B cell (primary cell): ENCODE results near the gene COPS8. TPM values are rescaled to one million over a fixed set of nuclear protein-coding genes. Genes with fewer than 3 reads are reported as not detected.

Source experiments
- ATAC-seq: fragments of 200-7000 bp; cut with Tn5 transposase; one replicate; pipeline ENCODE4 v1.10.0; 2021; ENCODE audit warnings: low read depth, mild to moderate bottlenecking, moderate number of reproducible peaks, moderate library complexity
- CTCF ChIA-PET: fragments of 350-600 bp; sonication (Branson Sonifier 250); formaldehyde crosslinking; loops from one replicate; lab custom pipeline; 2021; ENCODE audit warnings: antibody characterized with exemption, inconsistent platforms; lab: Charles Lee
- POLR2A ChIA-PET: fragments of 350-600 bp; sonication (Branson Sonifier 250); formaldehyde crosslinking; loops from one replicate; lab custom pipeline; 2021; ENCODE audit warnings: antibody characterized with exemption; lab: Charles Lee
- DNase-seq: peaks from one replicate; pipeline ENCODE4 v3.0.0; 2013
- H2AFZ ChIP-seq: 2 replicates; pipeline ENCODE4 v1.6.1; 2012; ENCODE audit warnings: mild to moderate bottlenecking, low read depth, low read length; ENCODE audit not compliant: insufficient read depth, poor library complexity, severe bottlenecking
- H3K27ac ChIP-seq, 2 donors: 1 replicate in 1 of 2; 2 replicates in 1 of 2; pipeline ENCODE4 v1.5.1; 2012 to 2013; ENCODE audit warnings: low read length in 2 of 2, mild to moderate bottlenecking in 2 of 2, moderate library complexity in 1 of 2
- H3K27me3 ChIP-seq, 4 experiments: fragments of 200-600 bp in 1 of 4; sonication (generic) in 1 of 4; replicated peaks in 1 of 4; 1 replicate in 2 of 4; 2 replicates in 2 of 4; pipeline versions ENCODE4 v1.6.1 to v1.7.0; 2013 to 2016; ENCODE audit warnings: low read length in 3 of 4, mild to moderate bottlenecking in 2 of 4, mixed read lengths in 1 of 4, moderate library complexity in 1 of 4; ENCODE audit not compliant: insufficient read depth in 4 of 4, control insufficient read depth in 3 of 4; ENCODE audit errors: control extremely low read depth in 1 of 4
- H3K36me3 ChIP-seq, 2 experiments: replicated peaks in 1 of 2; 1 replicate in 1 of 2; 2 replicates in 1 of 2; pipeline versions ENCODE4 v1.6.1 to v1.7.1; 2013; ENCODE audit warnings: low read length in 1 of 2; ENCODE audit not compliant: insufficient read depth in 2 of 2, control insufficient read depth in 1 of 2; ENCODE audit errors: control extremely low read depth in 1 of 2, extremely low read depth in 1 of 2
- H3K4me1 ChIP-seq, 2 donors: fragments of 200-600 bp in 1 of 2; sonication (generic) in 1 of 2; 1 replicate in 1 of 2; 2 replicates in 1 of 2; pipeline versions ENCODE4 v1.5.1 to v1.6.1; 2013 to 2017; ENCODE audit warnings: low read length in 2 of 2; ENCODE audit not compliant: control insufficient read depth in 2 of 2, insufficient read depth in 2 of 2
- H3K4me2 ChIP-seq: replicated peaks from 2 replicates; pipeline ENCODE3; 2012; ENCODE audit warnings: mild to moderate bottlenecking, low read depth, low read length; ENCODE audit not compliant: poor library complexity, severe bottlenecking
- H3K4me3 ChIP-seq, 5 experiments: fragments of 200-600 bp in 1 of 5; sonication (generic) in 1 of 5; 1 replicate in 3 of 5; 2 replicates in 2 of 5; pipeline versions ENCODE4 v1.5.1 to v1.7.0; 2011 to 2016; ENCODE audit warnings: low read length in 4 of 5, mild to moderate bottlenecking in 4 of 5, low read depth in 2 of 5, control low read depth in 1 of 5, moderate library complexity in 1 of 5; ENCODE audit not compliant: insufficient read depth in 1 of 5; ENCODE audit errors: control extremely low read depth in 1 of 5, extremely low read depth in 1 of 5
- H3K79me2 ChIP-seq: fragments of 200-600 bp; sonication (generic); one replicate; pipeline ENCODE4 v1.6.0; 2016; ENCODE audit warnings: low read length; ENCODE audit not compliant: control insufficient read depth, insufficient read depth
- H3K9ac ChIP-seq: fragments of 200-600 bp; sonication (generic); 2 replicates; pipeline ENCODE4 v1.6.1; 2017; ENCODE audit warnings: mild to moderate bottlenecking, low read length, moderate library complexity
- H3K9me3 ChIP-seq, 3 donors: one replicate each; pipeline versions ENCODE4 v1.6.1 to v1.7.1; 2013; ENCODE audit warnings: low read length in 2 of 3; ENCODE audit not compliant: control insufficient read depth in 2 of 3, insufficient read depth in 1 of 3; ENCODE audit errors: control extremely low read depth in 1 of 3
- H4K20me1 ChIP-seq: 2 replicates; pipeline ENCODE4 v1.6.0; 2012; ENCODE audit warnings: mild to moderate bottlenecking, low read length; ENCODE audit not compliant: insufficient read depth, control insufficient read depth, poor library complexity, severe bottlenecking
- H3K27ac Mint-ChIP-seq: one replicate; pipeline ENCODE4 v1.8.0; 2021; ENCODE audit warnings: mixed read lengths
- H3K27me3 Mint-ChIP-seq: one replicate; pipeline ENCODE4 v1.8.0; 2021; ENCODE audit warnings: mixed read lengths
- H3K4me1 Mint-ChIP-seq: one replicate; pipeline ENCODE4 v1.8.0; 2021; ENCODE audit warnings: mixed read lengths
- H3K4me3 Mint-ChIP-seq: one replicate; pipeline ENCODE4 v1.8.0; 2021; ENCODE audit warnings: mixed read lengths
- H3K9me3 Mint-ChIP-seq: one replicate; pipeline ENCODE4 v1.8.0; 2022; ENCODE audit warnings: mixed read lengths; ENCODE audit not compliant: insufficient read depth
- CTCF ChIP-seq: fragments of 200-600 bp; IDR thresholded peaks from one replicate; pipeline ENCODE4 v1.8.0; 2022; ENCODE audit warnings: antibody characterized with exemption, mild to moderate bottlenecking
- EZH2 ChIP-seq: IDR thresholded peaks from 2 replicates; pipeline ENCODE4 v1.6.1; 2012; ENCODE audit warnings: borderline replicate concordance, low read depth, mild to moderate bottlenecking, moderate library complexity, low read length; ENCODE audit not compliant: insufficient read depth, poor library complexity, severe bottlenecking
- WGBS: methylation state at CpG from one replicate; pipeline ENCODE4 v1.1.5; 2013; ENCODE audit warnings: missing lambda C conversion rate; ENCODE audit not compliant: insufficient coverage; 5-methylcytosine and 5-hydroxymethylcytosine counted together
- intact Hi-C: fragments of 100-400 bp; cut with micrococcal nuclease; formaldehyde crosslinking; loops from one replicate; pipeline ENCODE4 v1.10.0; 2022
- polyA plus RNA-seq: library from polyadenylated mRNA; depleted of rRNA; stranded (reverse); fragments of >200 nt; gene quantifications from 2 replicates; pipeline ENCODE4 v1.2.3, GENCODE V29; 2012
- total RNA-seq, 2 donors: library from RNA; stranded (reverse); fragments of 120-200 nt in 1 of 2; gene quantifications; 1 replicate in 1 of 2; 2 replicates in 1 of 2; pipeline versions ENCODE4 v1.2.3 to v1.2.4, GENCODE V29; 2013 to 2022

Gene COPS8
- total and polyA plus RNA-seq, 2 donors (not counting 1 experiment from before 2014, with no cell fraction given): 21.7 to 34.2 TPM

GRCh38 chr2:237060534-237061312 is 25.0 kb upstream of the COPS8 start:
- Histone ChIP-seq H4K20me1 (no peaks in the 10 kb centered on the region), H2AFZ (no peak overlapping the region), H3K9me3 (no peaks in the 10 kb centered on the region), H3K36me3 (no peaks in the 10 kb centered on the region), H3K79me2 (no peaks in the 10 kb centered on the region), H3K4me2 (no peak overlapping the region), H3K27ac (no peak overlapping the region), H3K4me1 (peaks cover 21 to 33% of the 10 kb centered on the region in 2 donors), H3K27me3 (peaks cover 0 to 3% (median 0%) of the 10 kb centered on the region in 4 experiments), H3K9ac (no peak overlapping the region), H3K4me3 (no peak overlapping the region)
- ChIA-PET CTCF (interaction anchor here (0.9 to 4.8 kb wide), 12 partner anchors 10 to 1295 kb away, joined by 3 to 34 read pairs (median 7); partner anchors contain the start of genes ACKR3 and COPS8), POLR2A (no interaction called here)
- WGBS: 37% methylated on average over 13 of the region's 15 CpGs
- DNase-seq: peak; percentile 56
- no peak for ATAC-seq
- intact Hi-C loops: loop anchor here (1.0 kb wide), 3 partner anchors 707 to 1294 kb away; no protein-coding TSS in a partner anchor
- Mint-ChIP-seq H3K27ac (no peak overlapping the region), H3K4me3 (no peak overlapping the region), H3K4me1 (peaks cover 36% of the 10 kb centered on the region), H3K9me3 (no peaks in the 10 kb centered on the region), H3K27me3 (peaks cover 9% of the 10 kb centered on the region)
- TF ChIP-seq EZH2 (no peak), CTCF (peak; percentile 55)

- Histone ChIP-seq H4K20me1 (no peaks in the 10 kb centered on the region), H2AFZ (no peak overlapping the region), H3K4me2 (no peak overlapping the region), H3K27ac (no peak overlapping the region), H3K9me3 (no peaks in the 10 kb centered on the region), H3K4me3 (no peak overlapping the region), H3K4me1 (peaks cover 21 to 33% of the 10 kb centered on the region in 2 donors), H3K27me3 (peaks cover 0 to 3% (median 0%) of the 10 kb centered on the region in 4 experiments), H3K79me2 (no peaks in the 10 kb centered on the region), H3K9ac (no peak overlapping the region), H3K36me3 (no peaks in the 10 kb centered on the region)
- CTCF ChIA-PET: interaction anchor here (0.9 to 4.8 kb wide), 10 partner anchors 10 to 718 kb away, joined by 3 to 34 read pairs (median 7); partner anchors contain the start of genes ACKR3 and COPS8
- no peak overlapping the region for H3K27ac Mint-ChIP-seq
- peaks cover 36% of the 10 kb centered on the region for H3K4me1 Mint-ChIP-seq
- H3K9me3 Mint-ChIP-seq: no peaks in the 10 kb centered on the region
- intact Hi-C loops: loop anchor here (1.0 kb wide), 1 partner anchor 1295 kb away; no protein-coding TSS in a partner anchor
- ATAC-seq (no peak), DNase-seq (no peak)
- no peak overlapping the region for H3K4me3 Mint-ChIP-seq
- POLR2A ChIA-PET: no interaction called here
- 78% methylated on average over 10 of the region's 12 CpGs for WGBS
- H3K27me3 Mint-ChIP-seq: peaks cover 5% of the 10 kb centered on the region
- no peak for TF ChIP-seq CTCF
- TF ChIP-seq EZH2: no peak
Observed at GRCh38 chr2:237061356-237061755, 24.3 kb upstream of the COPS8 start.
